Measurements from ENCODE around the gene BCAP31.
"Not testable (repeated sequence)": the region's sequence is repeated elsewhere in the genome, so short reads cannot be mapped to it uniquely, and the experiment has no call there.

The BCAP31 gene

DNA sequence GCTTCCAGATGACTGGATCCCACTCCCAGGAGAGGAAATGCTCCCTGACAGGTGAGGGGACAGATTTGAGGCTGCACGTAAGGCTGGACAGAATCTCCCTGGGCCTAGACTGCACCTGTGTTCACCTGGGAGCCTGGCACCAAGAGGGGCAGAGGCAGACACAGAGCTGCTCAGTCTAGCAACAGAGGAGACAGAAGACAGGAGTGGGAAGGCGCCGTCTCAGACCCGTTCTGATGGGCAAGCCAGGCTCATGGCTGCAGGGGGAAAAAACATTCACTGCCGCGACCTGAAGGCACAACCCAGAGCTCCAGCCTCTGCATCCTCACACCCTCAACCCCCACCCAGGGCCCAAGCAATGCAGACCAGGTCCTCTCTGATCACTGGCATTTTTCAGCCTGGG is 16.8 kb downstream of the BCAP31 start:
- DNase-seq = no peak

DNA sequence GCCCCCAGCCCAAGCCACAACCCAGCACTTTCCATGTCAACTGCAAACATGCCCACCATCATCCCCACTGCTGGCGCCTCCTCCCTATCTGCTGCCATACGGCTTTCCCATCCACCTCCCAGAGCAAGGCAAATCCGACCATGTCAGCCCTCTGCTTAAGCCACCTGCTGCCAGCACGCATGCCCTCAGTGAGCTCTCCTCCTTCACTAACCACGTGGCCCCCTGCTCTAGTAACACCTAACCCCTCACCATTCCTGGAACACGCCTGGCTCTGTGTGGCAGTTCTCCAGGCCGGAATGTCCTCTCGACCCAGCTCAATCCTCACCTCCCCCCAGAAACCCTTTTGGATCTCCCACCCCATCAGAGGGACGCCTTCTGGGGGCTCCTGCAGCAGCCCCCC is 17.4 kb downstream of the BCAP31 start:
- DNase-seq = no peak

DNA sequence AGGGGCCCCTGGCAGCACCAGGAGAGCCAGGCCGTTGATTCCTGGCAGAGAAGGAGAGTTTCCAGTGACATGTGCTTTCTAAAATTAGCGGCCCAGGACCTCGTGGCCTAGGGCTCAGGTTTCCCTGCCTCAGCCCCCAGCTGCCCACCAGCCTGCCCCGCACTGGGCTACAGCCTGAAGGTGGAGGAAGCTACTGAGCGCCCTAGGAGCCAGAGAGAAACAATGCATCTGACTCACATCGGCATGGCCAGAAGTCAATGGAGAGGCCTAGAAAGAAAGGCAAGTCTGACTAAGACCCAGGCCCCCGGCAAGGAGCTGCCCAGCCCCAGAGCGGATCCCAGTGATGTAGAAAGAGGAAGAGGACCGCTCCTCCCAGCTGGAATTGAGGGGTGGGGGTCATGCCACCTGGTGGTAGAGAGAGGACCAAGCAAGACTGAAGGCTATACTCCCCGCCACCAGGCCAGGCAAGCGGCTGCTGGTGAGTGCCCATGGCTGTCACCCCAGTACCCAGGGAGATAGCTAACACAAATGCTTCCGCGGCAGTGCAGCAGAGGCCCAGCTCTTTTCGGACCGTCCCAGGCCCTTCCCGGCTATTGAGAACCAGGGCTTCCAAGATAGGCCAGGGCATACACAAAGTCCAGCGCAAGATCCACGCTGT is 18.7 kb downstream of the BCAP31 start:
- not testable (repeated sequence) for DNase-seq

DNA sequence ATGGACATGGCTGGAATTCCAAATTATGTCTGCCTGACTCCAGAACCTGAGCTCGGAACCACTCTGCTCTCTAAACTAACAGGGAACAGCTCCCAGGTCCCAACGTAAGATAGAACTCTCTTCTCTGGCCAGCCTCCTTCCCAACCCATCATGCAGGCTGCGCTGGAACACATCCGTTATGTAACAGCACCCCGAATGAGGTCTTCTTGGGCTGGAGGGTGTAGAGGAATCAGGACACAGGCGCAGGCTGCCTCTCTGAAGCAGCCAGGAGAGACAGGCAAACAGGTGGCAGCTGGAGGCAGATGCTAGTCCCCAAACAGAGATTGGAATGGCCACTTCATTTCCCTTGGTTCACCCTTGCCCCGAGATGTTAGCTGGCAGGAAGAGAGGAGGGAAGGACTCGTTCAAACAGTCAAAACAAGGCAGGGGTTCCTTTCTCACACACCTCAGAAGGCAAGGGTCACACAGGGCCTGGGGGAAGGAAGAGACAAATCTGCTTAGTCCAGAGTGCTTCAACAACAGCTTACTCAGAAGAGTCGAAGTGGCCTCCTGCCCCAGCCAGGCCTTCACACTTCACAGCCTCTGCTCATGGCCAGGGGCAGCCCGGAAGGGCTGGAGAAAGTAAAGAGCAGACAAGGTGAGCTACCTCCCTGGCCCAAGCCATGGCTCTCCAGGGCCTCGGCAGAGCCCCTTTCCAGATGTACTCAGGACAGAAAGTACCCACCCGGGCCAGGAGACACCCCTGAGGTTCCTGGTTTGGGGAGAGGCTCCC is 19.4 kb downstream of the BCAP31 start:
- DNase-seq = not testable (repeated sequence)

DNA sequence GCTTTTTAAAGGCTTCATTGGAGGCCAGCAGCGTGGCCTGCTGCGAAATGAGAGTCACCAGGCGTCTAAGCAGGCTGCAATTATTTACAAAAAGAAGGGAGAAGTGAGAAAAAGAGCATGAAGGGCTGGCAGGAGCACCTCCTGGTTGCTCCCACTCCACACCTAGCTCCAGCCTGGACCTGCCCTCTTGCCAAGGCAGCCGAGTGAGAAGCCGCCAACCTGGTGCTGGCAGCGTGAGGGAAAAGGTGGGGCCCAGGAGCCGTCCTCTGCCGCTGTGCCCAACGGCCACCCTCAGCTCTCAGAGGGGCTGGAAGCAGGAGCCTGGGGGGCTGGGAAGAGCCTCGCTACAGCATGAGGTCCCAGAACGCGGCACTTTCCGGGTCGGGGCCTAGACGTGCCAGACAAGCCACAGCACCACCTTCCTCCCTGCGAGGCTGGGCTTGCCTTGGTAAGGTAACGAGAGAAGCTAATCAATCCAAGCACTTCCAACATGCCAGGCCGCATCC is 20.1 kb downstream of the BCAP31 start:
- DNase-seq = no peak

DNA sequence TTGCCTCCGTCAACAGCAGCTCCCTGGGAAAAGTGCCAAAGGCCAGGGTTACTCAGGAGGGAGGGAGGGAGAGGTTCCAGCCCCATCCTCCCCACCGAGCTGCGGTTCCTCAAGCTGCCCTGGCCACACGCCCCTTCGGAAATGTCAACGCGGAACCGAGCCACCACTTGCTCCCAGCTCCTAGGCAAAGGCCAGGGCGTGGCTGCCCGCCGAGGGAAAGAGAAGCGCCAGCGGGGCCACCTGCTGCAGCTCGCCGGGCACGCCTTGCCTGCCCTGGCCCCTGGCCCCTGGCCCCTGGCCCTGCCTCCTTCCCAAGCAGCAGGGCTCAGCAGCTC is 21.2 kb downstream of the BCAP31 start:
- no peak for DNase-seq

DNA sequence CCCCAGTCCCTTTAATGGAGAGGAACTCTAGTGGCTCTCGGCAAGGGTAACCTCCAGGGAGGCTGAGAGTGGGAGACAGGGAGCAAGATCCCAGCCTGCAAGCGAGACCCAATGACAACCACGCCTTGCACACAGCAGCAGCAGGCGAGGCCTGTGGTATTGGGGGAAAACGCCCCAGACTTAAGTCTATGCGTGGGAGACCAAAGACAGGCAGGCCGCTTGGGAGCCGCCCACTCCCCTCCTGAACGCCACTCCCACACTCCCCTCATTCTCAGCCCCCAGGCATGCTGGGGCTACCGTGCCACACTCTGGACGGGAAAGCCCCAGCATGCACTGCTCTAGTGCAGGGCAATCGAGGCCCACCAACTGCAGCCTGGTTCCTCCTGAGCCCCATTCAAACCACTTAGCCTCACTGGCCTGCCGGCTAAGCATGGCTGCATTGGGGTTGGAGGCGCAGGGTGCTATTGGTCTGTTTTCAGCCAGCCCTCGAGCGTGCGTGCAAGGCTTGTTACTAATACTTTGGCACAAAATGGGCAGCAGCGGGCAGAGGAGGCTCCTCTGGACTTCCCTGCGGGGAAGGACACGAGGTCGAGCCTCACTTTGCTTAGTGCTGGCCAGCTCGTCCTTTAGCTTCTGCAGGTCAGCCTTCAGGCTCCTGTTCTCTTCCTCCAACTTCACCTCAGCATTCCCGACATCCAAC is 21.7 kb downstream of the BCAP31 start:
- no peak for DNase-seq

DNA sequence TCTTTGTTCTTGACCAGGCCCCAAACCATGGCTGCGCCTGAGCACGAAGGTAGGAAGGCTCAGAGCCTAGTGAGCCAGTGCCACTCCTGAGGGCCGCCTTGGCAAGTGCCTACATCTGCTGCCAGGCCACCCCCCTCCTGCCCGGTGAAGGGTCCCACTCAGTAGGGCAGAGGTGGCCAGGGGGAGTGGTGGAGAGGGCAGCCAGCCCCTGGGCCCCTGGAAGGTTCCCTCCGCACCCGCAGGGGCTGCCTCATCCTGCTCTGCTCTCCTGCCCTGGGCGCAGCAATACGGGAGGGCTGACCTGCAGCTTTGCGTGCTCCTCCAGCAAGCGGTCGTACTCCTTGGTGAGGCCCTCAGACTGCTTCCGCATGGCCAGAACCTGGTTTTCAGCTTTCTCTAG is 22.5 kb downstream of the BCAP31 start:
- no peak for DNase-seq

DNA sequence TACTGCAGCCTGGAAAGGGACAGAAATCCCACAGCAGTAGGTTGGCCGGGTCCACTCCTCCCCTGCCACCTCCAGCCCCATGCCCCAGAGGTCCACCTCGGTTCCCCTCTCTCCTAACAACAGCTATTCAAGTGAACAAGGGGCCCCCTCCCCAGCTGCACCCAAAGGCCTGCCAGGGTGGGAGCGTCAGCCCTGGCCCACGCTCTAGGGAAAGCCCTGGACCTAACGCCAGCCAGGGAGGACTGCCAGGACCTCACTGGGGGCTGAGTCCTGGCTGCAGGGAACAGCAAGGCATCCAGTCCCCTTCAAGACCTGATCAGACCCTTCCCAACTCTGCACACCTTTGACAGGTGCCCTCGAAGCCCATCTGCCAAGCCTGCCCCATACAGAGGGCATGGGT is 23.2 kb downstream of the BCAP31 start:
- DNase-seq = no peak

DNA sequence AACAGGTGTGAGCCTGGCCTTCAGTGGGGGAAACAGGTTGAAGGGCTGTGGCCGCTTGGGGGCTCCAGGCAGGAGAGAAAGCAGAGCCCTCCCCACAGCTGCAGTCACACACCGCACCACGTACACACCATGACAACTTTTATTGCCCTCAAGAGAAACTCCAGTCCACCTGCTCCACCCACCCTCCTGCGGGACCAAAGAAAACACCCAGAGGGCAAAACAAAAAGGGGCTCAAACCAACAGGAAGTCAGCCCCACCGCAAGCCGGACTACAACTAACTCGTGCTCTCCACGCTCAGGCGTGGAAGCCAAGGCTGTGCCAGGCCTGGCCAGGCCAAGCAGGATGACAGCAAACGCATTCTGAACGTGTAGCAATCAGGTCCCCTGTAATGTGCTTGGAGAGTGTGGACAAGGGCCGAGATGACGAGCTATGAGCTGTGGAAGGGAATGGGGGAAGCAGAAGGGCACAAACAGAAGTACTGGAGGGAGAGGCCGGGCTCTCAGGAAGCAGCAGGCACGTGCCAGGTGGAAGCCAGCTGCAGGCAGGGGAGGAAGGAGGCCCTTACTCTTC is 23.7 kb downstream of the BCAP31 start:
- DNase-seq = no peak

DNA sequence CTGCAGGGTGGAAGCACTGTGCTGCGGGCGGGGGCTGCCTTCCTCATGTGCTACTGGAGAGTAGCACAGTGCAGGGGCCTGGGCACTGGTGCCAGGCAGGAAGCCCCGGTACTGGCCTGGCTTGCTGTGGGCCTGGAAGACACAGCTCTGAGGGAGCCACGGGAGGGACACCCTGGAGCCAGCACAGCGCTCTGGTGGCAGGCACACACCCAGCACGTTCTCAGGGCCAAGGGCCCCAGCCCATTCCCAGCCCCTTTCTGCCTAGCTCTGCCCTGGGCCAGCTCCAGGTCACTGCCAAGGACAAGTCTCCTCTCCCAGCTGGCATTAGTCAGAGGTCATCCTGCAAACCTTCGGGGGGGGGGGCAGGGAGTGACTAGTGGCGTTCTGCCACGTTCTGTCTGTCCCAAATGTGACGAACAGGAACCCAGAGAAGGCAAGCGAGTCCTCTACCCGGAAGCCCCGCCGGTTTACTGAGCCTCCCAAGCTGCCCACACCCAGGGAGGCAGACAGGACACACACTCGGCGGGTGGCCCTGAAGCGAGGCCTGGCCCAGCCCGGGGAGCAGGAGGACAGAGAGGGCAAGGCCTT is 24.3 kb downstream of the BCAP31 start:
- not testable (repeated sequence) for DNase-seq

DNA sequence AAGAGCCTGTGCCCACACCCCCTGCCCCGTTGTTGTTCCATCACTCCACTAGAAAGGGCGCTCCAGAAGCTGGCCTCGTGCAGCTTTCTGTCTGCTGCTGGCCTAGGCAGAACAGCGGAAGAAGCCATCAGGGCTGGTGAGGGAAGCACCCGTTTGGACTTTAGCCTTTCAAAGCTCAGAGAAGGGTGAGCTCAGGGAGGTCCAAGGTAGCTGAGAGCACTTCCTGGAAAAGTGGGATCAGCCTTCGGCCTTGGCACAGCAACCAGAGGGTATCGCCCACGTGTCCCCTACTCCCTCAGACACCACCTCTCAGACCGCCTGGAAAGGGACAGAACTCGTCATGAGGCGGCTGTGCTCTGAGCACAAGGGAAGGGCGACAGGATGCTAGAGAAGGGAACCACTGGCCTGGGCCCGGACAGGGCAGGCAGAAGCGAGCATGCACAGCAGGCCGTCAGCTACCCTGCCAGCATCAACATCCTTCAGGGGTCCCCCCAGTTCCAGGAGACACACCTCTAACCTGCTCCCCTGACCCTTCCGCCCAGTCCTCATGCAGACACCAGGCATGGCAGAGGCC is 24.9 kb downstream of the BCAP31 start:
- DNase-seq = not testable (repeated sequence)

DNA sequence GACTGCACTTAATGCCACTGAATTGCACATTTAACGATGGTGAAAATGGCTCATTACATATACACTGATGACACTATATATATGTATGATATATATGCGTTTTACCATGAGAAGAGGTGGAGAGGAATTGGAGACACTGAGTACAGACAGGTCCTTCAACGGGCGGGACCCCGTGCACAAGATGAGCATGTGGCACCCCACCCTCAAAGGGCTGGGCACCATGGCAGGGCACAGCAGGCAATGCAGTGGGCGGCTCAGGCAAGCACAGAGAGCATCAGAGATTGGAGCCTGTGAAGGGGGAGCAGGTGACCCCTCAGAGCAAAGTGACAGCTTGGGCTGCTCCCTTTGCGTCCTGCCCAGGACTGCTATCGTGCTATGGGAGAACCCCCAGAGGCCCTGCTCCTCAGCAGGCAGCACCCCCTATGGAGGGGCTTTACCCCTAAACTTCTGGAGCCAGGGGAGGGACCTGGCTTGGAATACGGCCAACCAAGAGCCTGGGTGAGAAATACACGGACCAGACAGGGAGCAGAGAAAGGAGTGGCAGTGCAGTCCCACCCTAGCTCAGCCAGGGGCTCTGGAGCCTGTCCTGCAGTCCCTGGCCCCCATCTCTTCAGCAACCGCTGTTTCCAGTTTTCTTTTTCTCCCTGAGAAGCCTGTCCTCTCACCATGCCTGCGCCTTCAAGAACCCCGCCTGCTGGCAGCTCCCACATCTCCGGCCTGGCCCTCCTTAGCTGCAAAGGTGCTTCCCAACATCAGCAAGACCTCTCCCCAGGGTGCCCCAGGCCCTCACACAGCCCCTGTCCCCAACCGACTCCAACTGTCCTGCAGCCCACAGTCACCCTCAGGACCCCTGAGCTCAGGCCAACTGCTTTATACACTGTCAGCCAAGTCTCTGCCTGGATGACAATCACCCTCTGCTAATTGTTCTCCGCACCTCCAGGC is 26.0 kb downstream of the BCAP31 start:
- DNase-seq = no peak

DNA sequence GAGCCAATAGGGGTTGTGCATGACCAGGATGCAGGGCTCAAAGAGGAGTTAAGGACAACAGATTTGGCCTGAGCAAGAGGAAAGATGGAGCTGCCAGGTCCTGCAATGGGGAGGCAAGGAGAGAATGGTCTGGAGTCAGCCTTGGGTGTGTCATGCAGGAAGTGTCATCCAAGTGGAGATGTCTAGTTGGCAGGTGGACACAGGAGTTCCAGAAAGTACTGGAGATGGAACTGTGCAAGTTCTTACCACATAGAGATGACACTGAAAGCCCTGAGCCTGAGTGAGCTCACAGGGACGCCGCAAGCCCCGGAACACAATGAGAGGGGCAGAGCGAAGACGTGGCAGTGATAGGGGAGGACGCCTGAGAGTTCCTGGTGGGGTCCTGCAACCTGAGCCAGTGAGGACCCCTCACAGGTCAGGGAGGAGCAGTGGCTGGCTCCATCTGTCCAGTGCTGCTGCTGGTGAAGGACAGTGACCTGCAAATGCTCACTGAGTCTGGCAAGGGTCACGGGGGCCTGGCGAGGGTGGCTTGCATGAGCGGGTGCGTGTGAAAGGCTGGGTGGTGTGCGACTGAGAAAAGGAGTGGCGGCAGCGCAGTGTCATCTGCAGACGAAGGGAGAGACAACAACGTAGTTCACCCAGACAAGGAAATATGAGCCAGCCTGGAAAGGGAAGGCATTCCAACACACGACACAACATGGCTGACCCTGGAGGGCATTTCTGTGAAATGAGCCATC is 27.0 kb downstream of the BCAP31 start:
- DNase-seq = not testable (repeated sequence)

DNA sequence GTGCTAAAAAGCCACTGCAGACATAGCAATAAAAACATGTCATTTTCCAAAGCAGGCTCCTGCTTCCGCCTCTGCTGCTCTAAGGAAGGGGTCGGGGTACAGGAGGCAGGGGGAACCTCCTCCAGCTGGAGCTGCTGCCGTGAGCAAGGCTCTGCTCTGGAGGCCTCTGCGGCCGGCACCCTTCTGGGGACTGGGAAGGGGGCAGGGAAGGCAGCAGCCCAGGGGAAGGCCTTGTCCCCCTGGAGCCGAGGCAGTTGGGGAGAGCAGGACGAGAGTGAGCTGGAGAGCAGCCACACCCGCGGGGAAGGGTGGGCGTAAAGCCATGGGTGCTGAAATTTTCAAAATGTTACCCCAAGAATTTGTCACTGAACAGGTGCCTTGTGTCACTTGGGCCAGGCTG is 27.6 kb downstream of the BCAP31 start:
- DNase-seq = not testable (repeated sequence)

DNA sequence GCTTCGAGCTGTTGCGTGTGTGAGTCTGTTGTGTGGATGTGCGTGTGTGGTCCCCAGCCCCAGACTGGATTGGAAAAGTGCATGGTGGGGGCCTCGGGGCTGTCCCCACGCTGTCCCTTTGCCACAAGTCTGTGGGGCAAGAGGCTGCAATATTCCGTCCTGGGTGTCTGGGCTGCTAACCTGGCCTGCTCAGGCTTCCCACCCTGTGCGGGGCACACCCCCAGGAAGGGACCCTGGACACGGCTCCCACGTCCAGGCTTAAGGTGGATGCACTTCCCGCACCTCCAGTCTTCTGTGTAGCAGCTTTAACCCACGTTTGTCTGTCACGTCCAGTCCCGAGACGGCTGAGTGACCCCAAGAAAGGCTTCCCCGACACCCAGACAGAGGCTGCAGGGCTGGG is 28.1 kb downstream of the BCAP31 start:
- no peak for DNase-seq

DNA sequence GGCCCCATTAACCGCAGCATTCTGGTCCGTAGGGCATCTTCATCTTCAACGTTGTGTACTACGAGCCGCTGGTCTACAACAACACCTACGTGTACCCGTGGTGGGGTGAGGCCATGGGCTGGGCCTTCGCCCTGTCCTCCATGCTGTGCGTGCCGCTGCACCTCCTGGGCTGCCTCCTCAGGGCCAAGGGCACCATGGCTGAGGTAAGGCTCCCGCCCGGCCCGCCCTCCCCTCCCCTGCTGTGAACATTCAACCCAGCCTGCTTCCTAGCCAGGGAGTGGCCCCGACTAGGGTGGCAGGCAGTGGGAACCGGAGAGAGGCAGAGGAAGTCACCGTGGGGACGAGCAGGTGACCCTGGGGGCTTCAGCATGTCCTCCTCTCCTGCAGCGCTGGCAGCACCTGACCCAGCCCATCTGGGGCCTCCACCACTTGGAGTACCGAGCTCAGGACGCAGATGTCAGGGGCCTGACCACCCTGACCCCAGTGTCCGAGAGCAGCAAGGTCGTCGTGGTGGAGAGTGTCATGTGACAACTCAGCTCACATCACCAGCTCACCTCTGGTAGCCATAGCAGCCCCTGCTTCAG is 29.4 kb downstream of the BCAP31 start:
- DNase-seq = no peak

DNA sequence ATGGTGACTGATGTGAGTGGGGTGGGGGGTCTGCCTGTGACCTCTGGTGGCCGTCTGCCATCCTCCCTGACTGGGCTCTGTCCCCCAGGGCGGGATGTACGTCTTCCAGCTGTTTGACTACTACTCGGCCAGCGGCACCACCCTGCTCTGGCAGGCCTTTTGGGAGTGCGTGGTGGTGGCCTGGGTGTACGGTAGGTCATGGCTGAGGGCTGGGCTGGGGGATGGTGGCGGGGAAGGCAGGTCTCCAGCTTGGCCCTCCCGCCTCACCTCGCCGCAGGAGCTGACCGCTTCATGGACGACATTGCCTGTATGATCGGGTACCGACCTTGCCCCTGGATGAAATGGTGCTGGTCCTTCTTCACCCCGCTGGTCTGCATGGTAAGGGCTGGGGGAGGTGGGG is 29.9 kb downstream of the BCAP31 start:
- DNase-seq = not testable (repeated sequence)

DNA sequence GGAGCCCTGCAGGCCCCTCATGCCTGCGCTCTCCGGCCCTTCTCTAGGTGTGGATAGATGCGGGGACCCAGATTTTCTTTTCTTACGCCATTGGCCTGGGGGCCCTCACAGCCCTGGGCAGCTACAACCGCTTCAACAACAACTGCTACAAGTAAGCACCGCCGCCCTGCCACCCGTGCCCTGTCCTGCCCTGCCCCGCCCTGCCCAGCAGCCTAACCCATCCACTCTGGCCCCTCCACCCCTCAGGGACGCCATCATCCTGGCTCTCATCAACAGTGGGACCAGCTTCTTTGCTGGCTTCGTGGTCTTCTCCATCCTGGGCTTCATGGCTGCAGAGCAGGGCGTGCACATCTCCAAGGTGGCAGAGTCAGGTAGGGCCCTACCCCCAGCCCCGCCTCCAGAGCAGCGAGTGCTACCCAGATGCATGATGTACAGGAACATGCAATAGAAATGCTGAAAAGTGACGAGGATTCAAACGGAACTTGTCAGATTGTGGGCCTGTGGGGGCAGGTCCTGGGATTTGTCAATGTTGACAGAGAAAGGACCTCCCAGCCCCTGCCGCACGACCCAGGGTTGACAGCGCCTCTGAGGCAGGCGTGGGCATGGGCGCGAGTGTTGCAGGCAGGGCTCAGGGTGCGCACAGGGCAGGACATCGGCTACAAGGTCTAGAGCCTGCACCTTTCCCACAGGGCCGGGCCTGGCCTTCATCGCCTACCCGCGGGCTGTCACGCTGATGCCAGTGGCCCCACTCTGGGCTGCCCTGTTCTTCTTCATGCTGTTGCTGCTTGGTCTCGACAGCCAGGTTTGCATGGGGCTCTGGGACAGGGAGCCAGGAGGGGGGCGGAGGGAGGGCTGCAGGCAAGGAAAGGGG is 30.7 kb downstream of the BCAP31 start:
- DNase-seq = no peak
